HS-27A (cell line): ENCODE data around the gene ZNF532.
"Not testable (repeated sequence)": the region's sequence is repeated elsewhere in the genome, so short reads cannot be mapped to it uniquely, and the experiment has no call there.

ENCODE experiments used
- DNase-seq: peaks from one replicate; pipeline ENCODE4 v3.0.0-alpha.2; 2012; ENCODE audit warnings: low read depth, missing footprints

ZNF532 gene

DNA sequence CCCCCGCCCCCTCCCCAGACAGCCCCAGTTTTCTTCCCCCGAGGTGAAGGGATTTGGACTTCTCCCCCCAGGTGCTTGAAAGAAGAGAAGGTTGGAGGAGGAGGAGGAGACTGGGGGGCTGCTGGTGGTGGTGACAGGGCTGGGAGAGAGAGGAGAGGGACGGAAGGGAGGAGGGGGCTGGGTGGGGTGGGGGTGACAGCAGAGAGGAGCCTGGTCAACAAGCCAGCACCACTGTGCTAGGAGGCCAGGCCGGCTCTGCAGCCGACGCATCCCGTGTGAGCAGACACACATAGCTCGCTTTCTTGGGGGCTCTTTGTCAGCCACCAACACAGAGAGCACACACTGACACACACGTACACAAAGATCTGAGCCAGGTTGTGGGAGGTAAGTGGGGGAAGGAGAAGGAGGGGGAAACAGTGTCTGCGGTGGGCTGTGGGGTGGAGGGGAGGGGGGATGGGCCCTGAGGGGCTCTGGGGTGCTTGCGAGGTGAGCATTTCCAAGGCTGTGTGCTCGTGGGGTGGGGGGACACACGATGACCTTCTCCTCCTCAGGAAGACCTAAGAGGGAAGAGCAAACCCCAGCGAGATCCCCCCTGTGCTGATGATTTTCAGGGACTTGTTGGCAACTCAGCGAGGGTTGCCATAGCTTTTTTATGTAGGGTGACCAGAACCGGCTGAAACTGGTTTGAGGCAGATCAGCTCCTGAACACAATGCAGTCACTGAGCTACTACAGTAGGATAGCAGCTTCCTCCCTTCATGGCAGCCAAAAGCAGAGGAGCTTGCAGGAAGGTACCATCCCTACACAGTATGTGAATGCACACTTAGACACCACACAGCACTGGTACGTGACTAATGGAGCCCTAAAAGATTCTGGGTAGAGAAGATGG, at the start of gene ZNF532:
Gene ZNF532, plus strand, starts transcription at position 732 of the 887 bp plus-strand sequence. CDS start 53,411 bp downstream, outside the sequence.
- no peak for DNase-seq

GRCh38 chr18:58819051-58819450, 45.6 kb upstream of the ZNF532 start:
- no peak for DNase-seq

DNA sequence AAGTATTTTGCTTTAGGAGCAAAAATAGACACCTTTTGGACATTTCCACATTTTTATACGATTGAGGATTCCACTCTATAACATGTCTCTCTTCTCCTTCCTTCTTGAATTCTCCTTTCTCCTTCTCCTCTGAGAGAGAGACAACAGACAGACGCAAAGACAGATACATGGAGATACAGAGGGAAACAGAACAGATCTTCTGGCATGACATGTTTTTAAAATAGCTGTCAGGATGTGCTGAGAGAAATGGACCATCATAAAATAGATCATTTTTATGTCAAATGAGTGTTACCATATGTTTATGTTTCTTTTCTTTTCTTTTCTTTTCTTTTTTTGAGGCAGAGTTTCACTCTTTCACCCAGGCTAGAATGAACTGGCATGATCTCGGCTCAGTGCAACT, 44.4 kb upstream of the ZNF532 start:
- DNase-seq, result no peak

GRCh38 chr18:58822944-58823343, 41.7 kb upstream of the ZNF532 start:
- DNase-seq, result no peak

DNA sequence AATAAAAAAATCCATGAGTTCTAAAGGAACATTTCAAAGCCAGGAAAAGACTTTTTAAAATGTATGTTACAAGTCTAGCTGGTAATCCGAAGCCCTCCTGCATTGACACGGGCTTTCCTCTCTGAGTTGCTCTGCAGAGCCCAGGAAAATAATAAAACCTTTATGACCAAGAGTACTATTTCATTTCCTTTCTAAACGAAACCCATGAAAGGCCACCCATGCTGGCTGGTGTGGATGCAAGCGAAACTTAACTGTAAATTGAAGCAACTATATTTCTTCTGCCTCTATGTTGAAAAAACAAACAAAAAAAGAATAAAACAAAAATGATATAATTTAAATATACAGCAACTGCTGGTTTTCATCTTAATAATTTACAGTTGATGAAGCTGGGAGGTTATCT, 41.3 kb upstream of the ZNF532 start:
- DNase-seq, result no peak

DNA sequence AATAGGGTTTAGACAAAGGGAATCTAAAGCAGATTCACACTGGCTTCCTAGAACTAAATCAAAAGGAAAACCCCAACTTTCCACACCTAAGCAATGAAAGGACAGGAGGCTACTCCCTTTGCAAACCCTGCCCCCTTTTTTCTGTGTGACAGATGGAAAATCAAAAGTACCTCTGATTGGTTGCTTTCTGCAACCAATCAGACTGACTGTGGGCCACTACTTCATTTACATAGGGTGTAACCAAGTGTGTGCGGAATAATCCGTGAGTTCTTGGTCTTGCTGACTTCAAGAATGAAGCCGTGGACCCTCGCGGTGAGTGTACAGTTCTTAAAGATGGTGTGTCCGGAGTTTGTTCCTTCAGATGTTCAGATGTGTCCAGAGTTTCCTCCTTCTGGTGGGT, 37.8 kb upstream of the ZNF532 start:
- not testable (repeated sequence) for DNase-seq

DNA sequence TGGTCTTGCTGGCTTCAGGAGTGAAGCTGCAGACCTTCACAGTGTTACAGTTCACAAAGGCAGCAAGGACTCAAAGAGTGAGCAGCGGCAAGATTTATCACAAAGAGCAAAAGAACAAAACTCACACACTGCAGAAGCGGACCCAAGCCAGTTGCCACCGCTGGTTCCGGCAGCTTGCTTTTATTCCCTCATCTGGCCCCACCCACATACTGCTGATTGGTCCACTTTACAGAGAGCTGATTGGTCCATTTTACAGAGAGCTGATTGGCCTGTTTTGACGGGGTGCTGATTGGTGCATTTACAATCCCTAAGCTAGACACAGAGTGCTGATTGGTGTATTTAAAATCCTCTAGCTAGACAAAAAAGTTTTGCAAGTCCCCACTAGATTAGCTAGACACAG, 37.2 kb upstream of the ZNF532 start:
- no peak for DNase-seq

GRCh38 chr18:58827886-58828285, 36.8 kb upstream of the ZNF532 start:
- no peak for DNase-seq

- no peak for DNase-seq
Measured at GRCh38 chr18:58828399-58829121, 36.1 kb upstream of the ZNF532 start.

- DNase-seq, result no peak
Measured at GRCh38 chr18:58829263-58829662, 35.4 kb upstream of the ZNF532 start.

- not testable (repeated sequence) for DNase-seq
Measured at GRCh38 chr18:58829886-58830285, 34.8 kb upstream of the ZNF532 start.

DNA sequence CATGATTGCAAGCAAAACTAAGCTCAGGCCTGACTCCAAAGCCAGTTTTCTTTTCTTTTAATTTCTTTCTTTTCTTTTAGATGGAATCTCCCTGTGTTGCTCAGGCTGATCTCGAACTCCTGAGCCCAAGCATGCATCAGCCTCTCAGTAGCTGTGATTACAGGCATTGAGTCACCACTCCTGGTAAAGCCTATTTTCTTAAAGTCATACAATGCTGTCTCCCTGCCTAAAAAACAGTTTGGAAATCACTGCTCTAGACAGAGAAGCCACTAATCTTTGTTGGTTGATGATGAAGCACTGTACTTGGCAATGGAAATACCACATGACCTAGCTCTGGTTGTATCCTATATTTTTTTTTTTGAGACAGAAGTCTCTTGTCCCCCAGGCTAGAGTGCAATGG, 33.1 kb upstream of the ZNF532 start:
- no peak for DNase-seq

DNA sequence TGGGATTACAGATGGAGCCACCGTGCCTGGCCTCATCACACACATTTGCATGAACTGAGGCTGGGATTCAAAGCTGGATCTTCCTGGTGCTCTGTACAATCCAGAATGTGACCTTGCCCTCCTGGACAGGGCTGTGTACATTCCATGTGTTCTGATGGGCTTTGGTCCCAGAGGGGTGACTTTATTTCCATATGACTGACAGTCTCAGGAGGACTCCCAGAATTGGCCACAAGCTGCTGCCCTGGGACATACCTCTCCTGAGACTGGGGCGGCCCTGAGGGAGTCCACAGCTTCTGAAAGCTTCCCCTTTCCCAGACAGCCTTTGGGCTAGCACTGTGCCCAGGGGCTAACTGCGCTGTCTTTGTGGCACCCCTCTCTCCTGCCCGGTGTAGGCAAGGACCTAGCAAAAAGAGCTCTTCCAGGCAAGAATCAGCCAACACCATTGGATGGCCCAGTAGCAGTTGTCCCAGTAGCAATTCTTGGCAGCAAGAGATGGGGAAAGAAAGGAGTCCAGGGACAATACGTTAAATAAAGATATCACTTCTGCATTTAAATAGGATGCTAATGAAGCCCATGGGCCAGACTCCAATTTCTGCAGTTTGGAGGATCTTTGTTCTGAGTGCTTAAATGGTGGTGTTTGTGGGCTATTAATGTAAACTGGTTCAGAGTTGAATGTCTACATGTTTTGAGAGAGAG, 26.4 kb upstream of the ZNF532 start:
- no peak for DNase-seq

DNA sequence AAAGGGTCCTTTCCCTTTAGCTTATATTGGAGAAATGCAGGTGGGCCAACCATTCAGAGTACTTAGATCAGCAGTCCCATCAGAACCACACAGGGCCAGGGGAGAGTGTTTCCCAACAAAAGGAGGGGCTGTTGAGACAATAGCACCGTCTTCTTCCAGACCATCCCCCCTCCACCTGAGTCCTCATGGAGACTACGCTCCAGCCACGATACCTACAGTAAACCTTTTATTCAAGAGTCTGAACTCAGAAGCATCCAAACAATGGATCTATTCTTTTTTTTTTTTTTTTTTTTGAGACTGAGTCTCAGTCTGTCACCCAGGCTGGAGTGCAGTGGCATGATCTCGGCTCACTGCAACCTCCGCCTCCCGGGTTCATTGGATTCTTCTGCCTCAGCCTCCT, 25.7 kb upstream of the ZNF532 start:
- DNase-seq, result no peak

DNA sequence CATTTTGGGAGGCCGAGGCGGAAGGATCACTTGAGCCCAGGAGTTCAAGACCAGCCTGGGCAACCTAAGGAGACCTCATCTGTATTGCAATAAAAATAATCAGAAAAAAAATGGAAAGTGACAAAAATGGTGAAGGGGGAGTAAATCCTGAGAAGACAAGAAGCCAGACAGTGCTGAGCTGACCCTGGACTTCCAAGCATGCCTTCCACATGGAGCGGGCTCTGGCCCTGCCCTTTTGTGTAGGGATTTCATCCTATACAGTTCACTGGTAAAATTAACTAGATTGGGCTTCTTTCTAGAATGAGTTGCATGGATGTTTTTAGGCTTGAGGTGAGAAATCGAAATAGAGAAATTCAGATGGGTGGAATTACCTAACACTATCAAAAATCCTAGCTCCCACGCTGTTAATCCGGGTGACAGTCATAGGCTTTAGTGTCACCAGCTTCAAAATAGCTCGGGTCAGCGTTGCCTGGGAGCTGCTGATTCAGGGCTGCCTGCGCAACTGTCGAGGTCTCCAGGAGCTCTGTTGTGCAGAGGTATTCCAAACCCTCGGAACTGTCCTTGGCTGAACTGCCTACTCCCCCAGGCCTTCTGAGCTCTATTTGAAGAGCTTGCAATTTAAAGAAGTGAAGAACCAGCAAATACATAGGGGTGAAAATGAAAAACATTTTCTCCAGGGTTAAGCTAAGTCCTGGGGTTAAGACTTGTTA, 21.5 kb upstream of the ZNF532 start:
- DNase-seq, result no peak

- no peak for DNase-seq
Measured at GRCh38 chr18:58843688-58844035, 21.0 kb upstream of the ZNF532 start.

DNA sequence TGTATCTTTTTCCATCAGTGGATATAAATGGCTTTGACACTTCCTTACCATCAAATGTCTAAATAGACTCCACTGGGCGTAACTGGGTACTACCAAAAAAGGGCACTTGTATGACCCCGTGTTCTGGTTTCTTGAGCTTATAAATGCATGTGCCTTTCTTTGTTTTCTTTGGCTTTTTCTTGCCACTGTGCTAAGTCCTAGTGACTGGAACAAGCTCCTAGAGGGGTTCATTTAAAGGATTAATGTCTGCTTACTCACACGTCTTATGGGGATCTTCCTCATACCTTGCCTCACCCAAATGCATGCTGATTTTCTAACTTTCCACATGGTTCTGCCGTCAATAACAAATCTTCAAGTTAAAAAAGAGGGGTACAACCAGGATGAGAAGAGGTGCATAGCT, 19.8 kb upstream of the ZNF532 start:
- DNase-seq, result no peak

GRCh38 chr18:58845928-58846724, 18.6 kb upstream of the ZNF532 start:
- DNase-seq, result no peak

DNA sequence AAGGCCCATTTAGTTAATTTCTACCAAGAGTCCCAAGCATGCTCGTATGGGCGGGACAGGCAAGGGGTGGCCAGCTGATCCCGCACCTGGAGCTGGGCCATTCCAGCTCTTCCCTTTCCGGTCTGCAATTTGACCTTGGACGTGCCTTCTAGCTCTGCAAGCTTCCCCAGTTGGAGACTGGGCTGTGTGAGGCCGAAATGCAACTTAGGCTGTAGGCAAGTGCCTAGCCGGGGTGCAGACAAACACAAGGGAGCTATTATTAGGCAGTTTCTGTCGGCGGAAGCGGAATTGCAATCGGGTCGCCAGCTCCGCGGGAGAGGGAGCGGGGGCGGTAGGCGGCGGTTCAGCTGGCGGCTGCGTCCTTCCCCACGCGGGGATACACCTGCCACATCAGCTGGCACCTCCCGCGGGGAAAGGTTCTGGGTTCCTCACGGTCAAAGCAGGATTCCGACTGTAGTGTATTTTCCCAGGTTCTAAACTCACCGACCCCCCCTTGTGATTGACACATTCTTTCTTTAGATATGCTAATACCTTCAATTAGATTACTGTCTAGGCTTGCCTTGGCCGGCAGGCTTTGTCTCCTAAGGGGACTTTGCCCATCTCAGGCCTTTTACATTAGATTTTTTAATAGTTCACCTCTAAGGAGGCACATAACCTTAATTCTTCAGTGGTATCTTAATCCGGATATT, 17.1 kb upstream of the ZNF532 start:
- DNase-seq, result no peak

DNA sequence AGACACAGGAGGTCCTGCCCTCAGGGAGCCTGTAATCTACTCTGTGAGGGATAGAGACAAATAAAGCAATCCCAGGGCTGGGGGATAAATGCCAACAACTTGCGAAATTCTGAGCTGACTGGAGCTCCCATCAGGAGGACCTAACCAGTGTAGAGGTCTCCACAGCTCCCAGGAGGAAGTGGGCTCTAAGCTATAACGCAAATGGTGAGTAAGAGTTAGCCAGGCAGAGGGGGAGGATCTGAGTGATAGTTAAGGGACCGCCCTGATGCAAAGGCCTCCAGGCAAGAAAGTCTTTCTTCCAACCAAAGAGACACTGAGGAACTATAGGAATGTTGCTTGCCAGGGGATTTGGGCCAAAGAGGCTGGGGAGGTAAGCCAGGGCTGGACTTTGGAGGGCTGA, 16.0 kb upstream of the ZNF532 start:
- no peak for DNase-seq
